ENCODE results near the gene CLK4.

DNA sequence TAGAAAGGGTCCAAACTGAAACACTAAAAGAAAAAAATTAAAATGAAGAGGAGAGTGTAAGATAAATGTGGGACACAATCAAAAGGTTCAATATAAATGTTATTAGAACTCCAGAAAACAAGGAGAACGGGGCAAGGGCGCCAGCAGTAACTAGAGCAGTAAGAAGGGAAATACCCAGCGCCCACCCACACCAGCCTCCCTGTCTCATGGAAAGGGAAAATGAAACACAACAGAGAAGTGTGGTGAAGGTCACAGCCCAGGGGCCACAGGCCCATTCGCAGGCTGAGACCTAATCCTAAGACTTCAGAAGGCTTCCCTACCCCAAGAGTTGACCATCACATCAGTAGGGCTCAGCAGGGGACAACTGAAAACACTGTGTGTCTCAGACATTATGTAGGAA, 45.8 kb upstream of the CLK4 start:
- TF ChIP-seq MAFK (IDR thresholded peaks at IDR 0.05; ENCODE audit: partially characterized antibody) = no peak
- TF ChIP-seq CEBPB (IDR thresholded peaks at IDR 0.05) = no peak
- no peak for TF ChIP-seq EHF (CRISPR knock-in tag; IDR thresholded peaks at IDR 0.05)
- TF ChIP-seq, protein P1, sequence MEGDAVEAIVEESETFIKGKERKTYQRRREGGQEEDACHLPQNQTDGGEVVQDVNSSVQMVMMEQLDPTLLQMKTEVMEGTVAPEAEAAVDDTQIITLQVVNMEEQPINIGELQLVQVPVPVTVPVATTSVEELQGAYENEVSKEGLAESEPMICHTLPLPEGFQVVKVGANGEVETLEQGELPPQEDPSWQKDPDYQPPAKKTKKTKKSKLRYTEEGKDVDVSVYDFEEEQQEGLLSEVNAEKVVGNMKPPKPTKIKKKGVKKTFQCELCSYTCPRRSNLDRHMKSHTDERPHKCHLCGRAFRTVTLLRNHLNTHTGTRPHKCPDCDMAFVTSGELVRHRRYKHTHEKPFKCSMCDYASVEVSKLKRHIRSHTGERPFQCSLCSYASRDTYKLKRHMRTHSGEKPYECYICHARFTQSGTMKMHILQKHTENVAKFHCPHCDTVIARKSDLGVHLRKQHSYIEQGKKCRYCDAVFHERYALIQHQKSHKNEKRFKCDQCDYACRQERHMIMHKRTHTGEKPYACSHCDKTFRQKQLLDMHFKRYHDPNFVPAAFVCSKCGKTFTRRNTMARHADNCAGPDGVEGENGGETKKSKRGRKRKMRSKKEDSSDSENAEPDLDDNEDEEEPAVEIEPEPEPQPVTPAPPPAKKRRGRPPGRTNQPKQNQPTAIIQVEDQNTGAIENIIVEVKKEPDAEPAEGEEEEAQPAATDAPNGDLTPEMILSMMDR (IDR thresholded peaks at IDR 0.05) = no peak
